IPS-15b (cell line): ENCODE data around the gene PRKN.

Experiments
- H3K27me3 ChIP-seq: one replicate; pipeline ENCODE4 v1.6.1; 2013; ENCODE audit warnings: low read length; ENCODE audit not compliant: control insufficient read depth, insufficient read depth
- H3K36me3 ChIP-seq: one replicate; pipeline ENCODE4 v1.6.1; 2013; ENCODE audit warnings: low read length; ENCODE audit not compliant: control insufficient read depth, insufficient read depth
- H3K4me1 ChIP-seq: one replicate; pipeline ENCODE4 v1.6.1; 2013; ENCODE audit warnings: mild to moderate bottlenecking, low read length; ENCODE audit not compliant: control insufficient read depth, insufficient read depth
- H3K4me3 ChIP-seq: one replicate; pipeline ENCODE4 v1.5.1; 2013; ENCODE audit warnings: low read depth, low read length
- H3K9ac ChIP-seq: one replicate; pipeline ENCODE4 v1.6.1; 2013; ENCODE audit warnings: low read depth, mild to moderate bottlenecking, low read length
- H3K9me3 ChIP-seq: one replicate; pipeline ENCODE4 v1.6.1; 2013; ENCODE audit warnings: mild to moderate bottlenecking, low read length; ENCODE audit not compliant: control insufficient read depth, insufficient read depth

Gene PRKN

GRCh38 chr6:162631546-162631945, 96.0 kb downstream of the PRKN start:
- Histone ChIP-seq H3K36me3 (no peaks in the 10 kb centered on the region), H3K4me3 (no peak overlapping the region), H3K27me3 (no peaks in the 10 kb centered on the region), H3K9ac (no peak overlapping the region), H3K9me3 (no peaks in the 10 kb centered on the region), H3K4me1 (no peaks in the 10 kb centered on the region)

- H3K4me1 ChIP-seq = peaks cover 12% of the 10 kb centered on the region
- no peaks in the 10 kb centered on the region for H3K9me3 ChIP-seq
- H3K9ac ChIP-seq = no peak overlapping the region
- H3K4me3 ChIP-seq = no peak overlapping the region
- H3K36me3 ChIP-seq = no peaks in the 10 kb centered on the region
- no peaks in the 10 kb centered on the region for H3K27me3 ChIP-seq
Observed at GRCh38 chr6:162630069-162630468, 97.5 kb downstream of the PRKN start.

GRCh38 chr6:162627825-162628224, 99.7 kb downstream of the PRKN start:
- H3K27me3 ChIP-seq = no peaks in the 10 kb centered on the region
- H3K4me3 ChIP-seq = no peak overlapping the region
- H3K9me3 ChIP-seq = no peaks in the 10 kb centered on the region
- H3K9ac ChIP-seq = no peak overlapping the region
- no peaks in the 10 kb centered on the region for H3K36me3 ChIP-seq
- H3K4me1 ChIP-seq = peaks cover 12% of the 10 kb centered on the region

GRCh38 chr6:162627362-162627761, 100.2 kb downstream of the PRKN start:
- peaks cover 12% of the 10 kb centered on the region for H3K4me1 ChIP-seq
- H3K9me3 ChIP-seq = no peaks in the 10 kb centered on the region
- H3K9ac ChIP-seq = no peak overlapping the region
- no peaks in the 10 kb centered on the region for H3K27me3 ChIP-seq
- no peaks in the 10 kb centered on the region for H3K36me3 ChIP-seq
- no peak overlapping the region for H3K4me3 ChIP-seq

- no peak overlapping the region for H3K9ac ChIP-seq
- H3K4me1 ChIP-seq = peaks cover 12% of the 10 kb centered on the region
- no peaks in the 10 kb centered on the region for H3K36me3 ChIP-seq
- no peaks in the 10 kb centered on the region for H3K9me3 ChIP-seq
- H3K4me3 ChIP-seq = no peak overlapping the region
- no peaks in the 10 kb centered on the region for H3K27me3 ChIP-seq
Observed at GRCh38 chr6:162626869-162627268, 100.7 kb downstream of the PRKN start.

- H3K9me3 ChIP-seq = no peaks in the 10 kb centered on the region
- H3K4me3 ChIP-seq = no peak overlapping the region
- peaks cover 12% of the 10 kb centered on the region for H3K4me1 ChIP-seq
- H3K27me3 ChIP-seq = no peaks in the 10 kb centered on the region
- H3K36me3 ChIP-seq = no peaks in the 10 kb centered on the region
- no peak overlapping the region for H3K9ac ChIP-seq
Observed at GRCh38 chr6:162625846-162626540, 101.6 kb downstream of the PRKN start.

GRCh38 chr6:162622572-162622971, 105.0 kb downstream of the PRKN start:
- H3K9ac ChIP-seq = no peak overlapping the region
- H3K4me3 ChIP-seq = no peak overlapping the region
- no peaks in the 10 kb centered on the region for H3K27me3 ChIP-seq
- peaks cover 12% of the 10 kb centered on the region for H3K4me1 ChIP-seq
- H3K36me3 ChIP-seq = no peaks in the 10 kb centered on the region
- no peaks in the 10 kb centered on the region for H3K9me3 ChIP-seq

- no peaks in the 10 kb centered on the region for H3K9me3 ChIP-seq
- no peak overlapping the region for H3K9ac ChIP-seq
- no peak overlapping the region for H3K4me3 ChIP-seq
- H3K36me3 ChIP-seq = no peaks in the 10 kb centered on the region
- H3K27me3 ChIP-seq = no peaks in the 10 kb centered on the region
- H3K4me1 ChIP-seq = peaks cover 12% of the 10 kb centered on the region
Observed at GRCh38 chr6:162621246-162621645, 106.3 kb downstream of the PRKN start.

GRCh38 chr6:162620073-162620472, 107.5 kb downstream of the PRKN start:
- Histone ChIP-seq H3K4me1 (peaks cover under 1% of the 10 kb centered on the region), H3K9ac (no peak overlapping the region), H3K4me3 (no peak overlapping the region), H3K27me3 (no peaks in the 10 kb centered on the region), H3K36me3 (no peaks in the 10 kb centered on the region), H3K9me3 (no peaks in the 10 kb centered on the region)

GRCh38 chr6:162618448-162619002, 109.0 kb downstream of the PRKN start:
- H3K36me3 ChIP-seq = no peaks in the 10 kb centered on the region
- H3K9ac ChIP-seq = no peak overlapping the region
- no peaks in the 10 kb centered on the region for H3K9me3 ChIP-seq
- H3K4me3 ChIP-seq = no peak overlapping the region
- no peaks in the 10 kb centered on the region for H3K27me3 ChIP-seq
- no peaks in the 10 kb centered on the region for H3K4me1 ChIP-seq

GRCh38 chr6:162615016-162615705, 112.4 kb downstream of the PRKN start:
- H3K4me3 ChIP-seq = no peak overlapping the region
- H3K9me3 ChIP-seq = no peaks in the 10 kb centered on the region
- H3K27me3 ChIP-seq = no peaks in the 10 kb centered on the region
- H3K9ac ChIP-seq = no peak overlapping the region
- H3K4me1 ChIP-seq = no peaks in the 10 kb centered on the region
- no peaks in the 10 kb centered on the region for H3K36me3 ChIP-seq

GRCh38 chr6:162613310-162613709, 114.3 kb downstream of the PRKN start:
- no peaks in the 10 kb centered on the region for H3K9me3 ChIP-seq
- H3K4me3 ChIP-seq = no peak overlapping the region
- H3K4me1 ChIP-seq = no peaks in the 10 kb centered on the region
- no peaks in the 10 kb centered on the region for H3K36me3 ChIP-seq
- no peak overlapping the region for H3K9ac ChIP-seq
- no peaks in the 10 kb centered on the region for H3K27me3 ChIP-seq
